OCI-LY7 (cell line): Measurements from ENCODE around the gene DIAPH2. TPM values are rescaled to one million over a fixed set of nuclear protein-coding genes. Genes with fewer than 3 reads are reported as not detected.

ENCODE experiments used
- BruUV-seq: library from RNA; stranded (reverse); fragments of 400-500 nt; replicated peaks from 2 replicates; lab custom pipeline; 2021; lab: Mats Ljungman, UMichigan
- CTCF ChIA-PET: fragments of 300-600 bp; sonication (Branson Sonifier 250); formaldehyde crosslinking; loops from one replicate; lab custom pipeline; 2022; ENCODE audit warnings: antibody characterized with exemption; ENCODE audit not compliant: unreplicated experiment; lab: Charles Lee
- POLR2A ChIA-PET: fragments of 300-600 bp; sonication (Branson Sonifier 250); formaldehyde crosslinking; loops from one replicate; lab custom pipeline; 2022; ENCODE audit warnings: antibody characterized with exemption; lab: Charles Lee
- DNase-seq: peaks from one replicate; pipeline ENCODE4 v3.0.0-alpha.2; 2015; ENCODE audit warnings: low spot score
- H2AFZ ChIP-seq: fragments of 200-600 bp; sonication (generic), shearing (Covaris generic); 2 replicates; pipeline ENCODE4 v1.6.1; 2014; ENCODE audit warnings: mild to moderate bottlenecking, antibody characterized with exemption, low read length, moderate library complexity
- H3K27ac ChIP-seq: fragments of 200-600 bp; sonication (generic); 2 replicates; pipeline ENCODE4 v1.5.1; 2014; ENCODE audit warnings: mixed run types, low read depth, mild to moderate bottlenecking, moderate library complexity, low read length, inconsistent platforms; ENCODE audit not compliant: poor library complexity, severe bottlenecking
- H3K36me3 ChIP-seq: fragments of 200-600 bp; sonication (generic); 2 replicates; pipeline ENCODE4 v1.6.1; 2014; ENCODE audit warnings: mild to moderate bottlenecking, antibody characterized with exemption, low read length, moderate library complexity, mixed read lengths; ENCODE audit not compliant: insufficient read depth
- H3K4me1 ChIP-seq: fragments of 200-600 bp; sonication (generic); 2 replicates; pipeline ENCODE4 v1.5.1; 2014; ENCODE audit warnings: mild to moderate bottlenecking, low read length; ENCODE audit not compliant: insufficient read depth, poor library complexity, severe bottlenecking
- H3K4me2 ChIP-seq: fragments of 200-600 bp; sonication (generic); 2 replicates; pipeline ENCODE4 v1.6.1; 2014; ENCODE audit warnings: mild to moderate bottlenecking, low read length
- H3K4me3 ChIP-seq: fragments of 200-600 bp; sonication (generic); 2 replicates; pipeline ENCODE4 v1.5.1; 2014; ENCODE audit warnings: mild to moderate bottlenecking, low read depth, low read length; ENCODE audit not compliant: poor library complexity, severe bottlenecking
- H3K79me2 ChIP-seq: fragments of 200-600 bp; sonication (generic); 2 replicates; pipeline ENCODE4 v1.6.1; 2016; ENCODE audit warnings: low read depth, mild to moderate bottlenecking, low read length, moderate library complexity, mixed read lengths; ENCODE audit not compliant: insufficient read depth
- H3K9me2 ChIP-seq: fragments of 200-600 bp; sonication (generic); 2 replicates; pipeline ENCODE4 v1.6.1; 2016; ENCODE audit warnings: mild to moderate bottlenecking, low read length, mixed read lengths; ENCODE audit not compliant: insufficient read depth
- H3K9me3 ChIP-seq: fragments of 200-600 bp; sonication (generic); 2 replicates; pipeline ENCODE4 v1.6.1; 2014; ENCODE audit warnings: mild to moderate bottlenecking, mixed run types, low read length, mixed read lengths
- H4K20me1 ChIP-seq: fragments of 200-600 bp; sonication (generic); 2 replicates; pipeline ENCODE4 v1.6.1; 2014; ENCODE audit warnings: mild to moderate bottlenecking, antibody characterized with exemption, low read length, moderate library complexity, mixed read lengths; ENCODE audit not compliant: insufficient read depth
- EZH2phosphoT487 ChIP-seq: fragments of 200-600 bp; sonication (generic); IDR thresholded peaks from 2 replicates; pipeline ENCODE4 v1.6.1; 2018; ENCODE audit warnings: low read depth, borderline replicate concordance, mild to moderate bottlenecking, mixed run types, antibody characterized with exemption, low read length, moderate library complexity, mixed read lengths
- intact Hi-C: fragments of 100-400 bp; cut with micrococcal nuclease; formaldehyde crosslinking; loops from one replicate; pipeline ENCODE4 v1.10.0; 2022; ENCODE audit not compliant: unreplicated experiment
- total RNA-seq, 2 experiments: library from RNA; depleted of rRNA in 1 of 2; stranded (reverse); fragments of >200 nt in 1 of 2; shearing (Covaris generic) in 1 of 2; gene quantifications; 2 replicates each; pipeline ENCODE4 v1.2.3, GENCODE V29; 2014 to 2022
- TF ChIP-seq, protein P1 (sequence below): fragments of 200-600 bp; sonication (generic); conservative IDR thresholded peaks from 2 replicates; pipeline ENCODE4 v1.5.1; 2014; ENCODE audit warnings: mild to moderate bottlenecking, antibody characterized with exemption, low read length, moderate library complexity, mixed read lengths

DIAPH2 gene
- total RNA-seq, 2 experiments from 2014 or later = 21.3 to 21.5 TPM

DNA sequence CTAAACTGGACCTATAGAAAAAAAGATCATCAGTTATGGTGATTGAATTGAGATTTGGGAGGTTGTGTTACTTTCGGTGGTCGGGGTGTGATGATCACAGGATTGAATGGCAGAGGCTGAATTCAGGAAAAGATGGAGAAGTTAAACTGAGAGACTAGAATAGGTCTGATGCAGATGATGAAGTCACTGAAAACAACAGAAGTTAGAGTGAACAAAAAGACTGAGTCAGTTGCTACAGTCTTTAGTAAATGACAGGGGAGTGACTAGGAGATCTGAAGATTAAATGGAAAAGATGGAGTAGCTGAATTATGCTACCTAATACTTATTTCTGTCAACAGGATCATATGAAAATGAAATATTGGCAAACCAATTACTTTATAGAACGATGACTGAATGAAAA is 362.2 kb downstream of the DIAPH2 start:
- Histone ChIP-seq H3K36me3 (no peaks in the 10 kb centered on the region), H3K4me2 (no peak overlapping the region), H3K9me2 (no peaks in the 10 kb centered on the region), H3K27ac (no peak overlapping the region), H3K79me2 (no peaks in the 10 kb centered on the region), H3K4me1 (no peaks in the 10 kb centered on the region), H4K20me1 (no peaks in the 10 kb centered on the region), H2AFZ (no peak overlapping the region), H3K9me3 (no peaks in the 10 kb centered on the region), H3K4me3 (no peak overlapping the region)
- intact Hi-C loops = no loop called here
- ChIA-PET CTCF (no interaction called here), POLR2A (interaction anchor here (0.6 kb wide), 1 partner anchor 672 kb away, joined by 5 read pairs; no protein-coding TSS in a partner anchor)
- TF ChIP-seq, protein P1, sequence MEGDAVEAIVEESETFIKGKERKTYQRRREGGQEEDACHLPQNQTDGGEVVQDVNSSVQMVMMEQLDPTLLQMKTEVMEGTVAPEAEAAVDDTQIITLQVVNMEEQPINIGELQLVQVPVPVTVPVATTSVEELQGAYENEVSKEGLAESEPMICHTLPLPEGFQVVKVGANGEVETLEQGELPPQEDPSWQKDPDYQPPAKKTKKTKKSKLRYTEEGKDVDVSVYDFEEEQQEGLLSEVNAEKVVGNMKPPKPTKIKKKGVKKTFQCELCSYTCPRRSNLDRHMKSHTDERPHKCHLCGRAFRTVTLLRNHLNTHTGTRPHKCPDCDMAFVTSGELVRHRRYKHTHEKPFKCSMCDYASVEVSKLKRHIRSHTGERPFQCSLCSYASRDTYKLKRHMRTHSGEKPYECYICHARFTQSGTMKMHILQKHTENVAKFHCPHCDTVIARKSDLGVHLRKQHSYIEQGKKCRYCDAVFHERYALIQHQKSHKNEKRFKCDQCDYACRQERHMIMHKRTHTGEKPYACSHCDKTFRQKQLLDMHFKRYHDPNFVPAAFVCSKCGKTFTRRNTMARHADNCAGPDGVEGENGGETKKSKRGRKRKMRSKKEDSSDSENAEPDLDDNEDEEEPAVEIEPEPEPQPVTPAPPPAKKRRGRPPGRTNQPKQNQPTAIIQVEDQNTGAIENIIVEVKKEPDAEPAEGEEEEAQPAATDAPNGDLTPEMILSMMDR = no peak
- no peak for TF ChIP-seq EZH2phosphoT487
- DNase-seq = no peak
- BruUV-seq = no TSS peak

DNA sequence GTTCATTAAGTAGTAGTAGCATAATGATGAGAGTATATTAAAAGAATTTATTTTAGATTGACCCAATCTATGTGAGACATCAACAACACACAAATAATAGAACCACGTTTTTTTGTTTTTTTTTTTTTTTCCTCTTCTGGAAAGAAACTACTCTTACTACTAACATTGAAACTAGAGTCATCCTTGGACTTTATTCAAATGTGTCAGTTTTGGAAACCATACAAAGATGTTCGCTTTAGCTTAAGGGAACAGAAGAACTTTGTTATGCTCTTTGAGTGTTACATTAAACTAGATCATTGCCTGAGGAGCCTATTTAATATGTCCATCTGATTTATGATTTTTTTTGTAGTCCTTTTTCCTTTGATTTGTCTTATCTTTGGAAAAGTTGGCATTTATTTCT is 365.8 kb downstream of the DIAPH2 start:
- no peak overlapping the region for H3K27ac ChIP-seq
- CTCF ChIA-PET = no interaction called here

DNA sequence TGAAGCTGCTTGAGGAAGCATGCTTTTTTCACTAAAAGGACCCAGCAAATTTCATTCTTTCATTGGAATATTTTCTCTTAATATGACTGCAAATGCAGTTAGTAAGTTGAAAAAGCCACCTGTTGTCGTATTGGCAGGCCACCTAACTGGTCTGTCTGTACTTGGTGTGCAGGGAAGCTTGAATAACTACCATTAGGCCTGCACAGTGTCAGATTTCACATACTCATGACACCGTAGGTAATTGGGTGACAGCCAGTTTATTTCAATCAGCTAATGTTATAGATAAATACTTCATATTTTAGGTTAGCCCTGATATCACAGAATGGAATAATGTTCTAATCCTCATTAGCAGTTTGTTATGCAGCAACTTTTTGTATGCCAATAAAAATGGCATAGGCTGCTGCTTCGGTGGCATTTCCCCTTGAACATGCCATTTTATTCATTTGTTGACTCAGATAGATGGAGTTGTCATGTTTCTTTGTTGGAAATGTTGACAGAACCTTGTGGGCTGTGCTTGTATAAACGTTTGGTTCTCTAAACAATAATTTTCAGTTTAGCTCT is 372.8 kb downstream of the DIAPH2 start:
- CTCF ChIA-PET = no interaction called here
- intact Hi-C loops = no loop called here

More for the DNA sequence above, 365.8 kb downstream of the DIAPH2 start:
- H3K9me2 ChIP-seq = no peaks in the 10 kb centered on the region
- no peak overlapping the region for H3K4me2 ChIP-seq
- no peak overlapping the region for H3K4me3 ChIP-seq
- POLR2A ChIA-PET = interaction anchor here (0.6 to 1.5 kb wide), 3 partner anchors 20 to 347 kb away, joined by 3 to 4 read pairs (median 3); no protein-coding TSS in a partner anchor
- no peaks in the 10 kb centered on the region for H3K79me2 ChIP-seq
- DNase-seq = no peak
- H2AFZ ChIP-seq = no peak overlapping the region
- H3K9me3 ChIP-seq = no peaks in the 10 kb centered on the region
- no peaks in the 10 kb centered on the region for H3K36me3 ChIP-seq
- TF ChIP-seq, protein P1 = no peak
- no peak for TF ChIP-seq EZH2phosphoT487
- no peaks in the 10 kb centered on the region for H3K4me1 ChIP-seq
- intact Hi-C loops = no loop called here
- no peaks in the 10 kb centered on the region for H4K20me1 ChIP-seq
- no TSS peak for BruUV-seq

More for the DNA sequence above, 372.8 kb downstream of the DIAPH2 start:
- H3K79me2 ChIP-seq = no peaks in the 10 kb centered on the region
- POLR2A ChIA-PET = no interaction called here
- no peaks in the 10 kb centered on the region for H4K20me1 ChIP-seq
- H3K36me3 ChIP-seq = no peaks in the 10 kb centered on the region
- BruUV-seq = no TSS peak
- no peaks in the 10 kb centered on the region for H3K9me2 ChIP-seq
- H3K4me3 ChIP-seq = no peak overlapping the region
- H3K4me1 ChIP-seq = no peaks in the 10 kb centered on the region
- no peaks in the 10 kb centered on the region for H3K9me3 ChIP-seq
- TF ChIP-seq, protein P1 = no peak
- no peak for TF ChIP-seq EZH2phosphoT487
- no peak for DNase-seq
- no peak overlapping the region for H3K4me2 ChIP-seq
- no peak overlapping the region for H3K27ac ChIP-seq
- no peak overlapping the region for H2AFZ ChIP-seq
